H1 (cell line): ENCODE results near the gene OR2T5. TPM values are rescaled to one million over a fixed set of nuclear protein-coding genes. Genes with fewer than 3 reads are reported as not detected.
"Not testable (repeated sequence)": the region's sequence is repeated elsewhere in the genome, so short reads cannot be mapped to it uniquely, and the experiment has no call there.

Experiments
- CTCF ChIA-PET: fragments of 300-600 bp; sonication (Branson Sonifier 250); formaldehyde crosslinking; loops from one replicate; lab custom pipeline; 2021; ENCODE audit not compliant: partially characterized antibody; lab: Charles Lee
- POLR2A ChIA-PET: fragments of 300-600 bp; sonication (Branson Sonifier 250); formaldehyde crosslinking; loops from one replicate; lab custom pipeline; 2021; ENCODE audit warnings: inconsistent platforms; ENCODE audit not compliant: partially characterized antibody; lab: Charles Lee
- DNase-seq, 2 experiments: peaks; one replicate each; pipeline versions ENCODE4 v3.0.0 to v3.0.0-alpha.2; 2010 to 2022; ENCODE audit warnings: low spot score in 2 of 2, low read depth in 1 of 2, mixed read lengths in 1 of 2
- FAIRE-seq: peaks from 2 replicates; lab custom pipeline; 2011; peaks lifted over from hg19 to GRCh38; lab: Jason Lieb, UNC
- H2AFZ ChIP-seq: 2 replicates; pipeline ENCODE4 v1.8.1; 2012; ENCODE audit warnings: low read length, inconsistent platforms
- H2AK5ac ChIP-seq: 2 replicates; pipeline ENCODE4 v1.6.1; 2013; ENCODE audit warnings: low read depth, low read length
- H2BK120ac ChIP-seq: replicated peaks from 2 replicates; pipeline ENCODE3; 2013; ENCODE audit warnings: low read depth, low read length, inconsistent platforms
- H2BK12ac ChIP-seq: 2 replicates; pipeline ENCODE4 v1.6.1; 2013; ENCODE audit warnings: low read depth, low read length
- H2BK15ac ChIP-seq: 2 replicates; pipeline ENCODE4 v1.6.1; 2013; ENCODE audit warnings: low read length
- H2BK20ac ChIP-seq: 2 replicates; pipeline ENCODE4 v1.6.1; 2013; ENCODE audit warnings: low read length
- H2BK5ac ChIP-seq: 2 replicates; pipeline ENCODE4 v1.6.1; 2013; ENCODE audit warnings: low read depth, low read length
- H3K14ac ChIP-seq: 2 replicates; pipeline ENCODE4 v1.6.1; 2013; ENCODE audit warnings: inconsistent platforms; ENCODE audit not compliant: insufficient read length
- H3K18ac ChIP-seq: 2 replicates; pipeline ENCODE4 v1.6.1; 2013; ENCODE audit warnings: low read length; ENCODE audit errors: extremely low read depth
- H3K23ac ChIP-seq: 2 replicates; pipeline ENCODE4 v1.6.1; 2013; ENCODE audit warnings: inconsistent platforms; ENCODE audit not compliant: insufficient read length
- H3K23me2 ChIP-seq: 2 replicates; pipeline ENCODE4 v1.6.1; 2013; ENCODE audit warnings: low read depth, low read length
- H3K27ac ChIP-seq: 2 replicates; pipeline ENCODE4 v1.6.1; 2011; ENCODE audit warnings: low read depth, low read length, inconsistent platforms
- H3K27me3 ChIP-seq, 4 experiments: replicated peaks in 1 of 4; 1 replicate in 1 of 4; 2 replicates in 3 of 4; pipeline versions ENCODE4 v1.6.1 to v1.8.1; 2011 to 2013; ENCODE audit warnings: low read length in 3 of 4, mild to moderate bottlenecking in 3 of 4, inconsistent platforms in 2 of 4, mixed read lengths in 2 of 4, moderate library complexity in 1 of 4; ENCODE audit not compliant: control insufficient read depth in 3 of 4, insufficient read depth in 3 of 4; ENCODE audit errors: extremely low read depth in 1 of 4
- H3K36me3 ChIP-seq, 4 experiments: 2 replicates each; pipeline versions ENCODE4 v1.6.1 to v1.8.1; 2011 to 2013; ENCODE audit warnings: mild to moderate bottlenecking in 4 of 4, low read length in 3 of 4, moderate library complexity in 2 of 4, control low read depth in 1 of 4, inconsistent platforms in 1 of 4; ENCODE audit not compliant: insufficient read depth in 4 of 4, control insufficient read depth in 2 of 4
- H3K4ac ChIP-seq: replicated peaks from 2 replicates; pipeline ENCODE3; 2013; ENCODE audit warnings: low read length, low read depth, mixed read lengths, inconsistent platforms; ENCODE audit not compliant: insufficient read length
- H3K4me1 ChIP-seq, 4 experiments: replicated peaks in 1 of 4; 1 replicate in 1 of 4; 2 replicates in 3 of 4; pipeline versions ENCODE4 v1.6.1 to v1.8.1; 2011 to 2013; ENCODE audit warnings: low read length in 3 of 4, inconsistent platforms in 2 of 4, mixed read lengths in 1 of 4; ENCODE audit not compliant: insufficient read depth in 4 of 4, control insufficient read depth in 3 of 4
- H3K4me2 ChIP-seq, 2 experiments: 2 replicates each; pipeline versions ENCODE4 v1.6.1 to v1.8.1; 2011 to 2013; ENCODE audit warnings: low read depth in 2 of 2, low read length in 2 of 2, control low read depth in 1 of 2, inconsistent platforms in 1 of 2, mild to moderate bottlenecking in 1 of 2; ENCODE audit not compliant: insufficient read depth in 1 of 2
- H3K4me3 ChIP-seq, 4 experiments: fragments of 200-600, 300-600 bp in 1 of 4; sonication (generic), shearing (Covaris generic), sonication (Bioruptor Twin) in 1 of 4; 2 replicates each; pipeline versions ENCODE4 v1.5.1 to v1.8.1; 2011 to 2016; ENCODE audit warnings: low read length in 4 of 4, low read depth in 3 of 4, control low read depth in 2 of 4, inconsistent platforms in 2 of 4, mild to moderate bottlenecking in 2 of 4, mixed read lengths in 1 of 4, moderate library complexity in 1 of 4; ENCODE audit not compliant: insufficient read depth in 2 of 4; ENCODE audit errors: extremely low read depth in 1 of 4
- H3K56ac ChIP-seq: replicated peaks from 2 replicates; pipeline ENCODE3; 2013; ENCODE audit warnings: low read depth, mild to moderate bottlenecking, mixed read lengths, low read length, inconsistent platforms; ENCODE audit not compliant: insufficient read length
- H3K79me1 ChIP-seq: 2 replicates; pipeline ENCODE4 v1.6.1; 2013; ENCODE audit warnings: low read depth, low read length, control low read depth
- H3K79me2 ChIP-seq, 2 experiments: 2 replicates each; pipeline versions ENCODE4 v1.6.1 to v1.8.1; 2012 to 2013; ENCODE audit warnings: low read length in 2 of 2, mild to moderate bottlenecking in 2 of 2, inconsistent platforms in 1 of 2; ENCODE audit not compliant: insufficient read depth in 2 of 2, control insufficient read depth in 1 of 2
- H3K9ac ChIP-seq, 4 experiments: replicated peaks in 1 of 4; 1 replicate in 1 of 4; 2 replicates in 3 of 4; pipeline versions ENCODE4 v1.6.1 to v1.8.1; 2011 to 2013; ENCODE audit warnings: low read depth in 3 of 4, low read length in 3 of 4, control low read depth in 2 of 4, mild to moderate bottlenecking in 2 of 4, moderate library complexity in 2 of 4, inconsistent platforms in 1 of 4; ENCODE audit errors: extremely low read depth in 1 of 4
- H3K9me3 ChIP-seq, 2 experiments: 2 replicates each; pipeline versions ENCODE4 v1.6.1 to v1.8.1; 2012 to 2013; ENCODE audit warnings: mild to moderate bottlenecking in 2 of 2, moderate library complexity in 2 of 2, control low read depth in 1 of 2, inconsistent platforms in 1 of 2, low read depth in 1 of 2, low read length in 1 of 2, mixed read lengths in 1 of 2; ENCODE audit not compliant: insufficient read depth in 2 of 2
- H4K20me1 ChIP-seq, 2 experiments: replicated peaks in 1 of 2; 2 replicates each; pipeline versions ENCODE3 to v1.8.1; 2011 to 2013; ENCODE audit warnings: inconsistent platforms in 2 of 2, low read length in 2 of 2, mild to moderate bottlenecking in 1 of 2; ENCODE audit not compliant: insufficient read depth in 2 of 2, control insufficient read depth in 1 of 2
- H4K5ac ChIP-seq: 2 replicates; pipeline ENCODE4 v1.6.1; 2013; ENCODE audit warnings: low read length, low read depth, mixed read lengths, inconsistent platforms; ENCODE audit not compliant: insufficient read length
- H4K8ac ChIP-seq: 2 replicates; pipeline ENCODE4 v1.8.0; 2013; ENCODE audit warnings: mild to moderate bottlenecking, moderate library complexity, low read length, inconsistent platforms; ENCODE audit not compliant: insufficient read depth; ENCODE audit errors: extremely low read depth
- H4K91ac ChIP-seq: replicated peaks from 2 replicates; pipeline ENCODE3; 2013; ENCODE audit warnings: low read length, mixed read lengths, inconsistent platforms; ENCODE audit not compliant: insufficient read length
- polyA plus RNA-seq, 7 experiments: library from polyadenylated mRNA; depleted of rRNA in 3 of 7; stranded (reverse) in 5 of 7; unstranded in 2 of 7; fragments of >200 nt in 5 of 7; fragments of 200-250 nt in 2 of 7; gene quantifications; 1 replicate in 5 of 7; 2 replicates in 1 of 7; 4 replicates in 1 of 7; pipeline versions ENCODE4 v1.2.1 to v1.2.3, GENCODE V29; 2011 to 2013; ENCODE audit warnings: missing spikeins in 2 of 7, mixed read lengths in 2 of 7
- total RNA-seq: library from RNA; stranded (reverse); fragmentation: NEBNext Ultra II Directional; extraction: Animal tissue kit (Norgen Biotek cat#: 25700); gene quantifications from 2 replicates; pipeline ENCODE4 v1.2.1, GENCODE V29; 2021

Gene OR2T5
- total and polyA plus RNA-seq, 2 of the 8 experiments (the other 6 are each of a cell fraction or from before 2014, with no cell fraction given) = not detected

DNA sequence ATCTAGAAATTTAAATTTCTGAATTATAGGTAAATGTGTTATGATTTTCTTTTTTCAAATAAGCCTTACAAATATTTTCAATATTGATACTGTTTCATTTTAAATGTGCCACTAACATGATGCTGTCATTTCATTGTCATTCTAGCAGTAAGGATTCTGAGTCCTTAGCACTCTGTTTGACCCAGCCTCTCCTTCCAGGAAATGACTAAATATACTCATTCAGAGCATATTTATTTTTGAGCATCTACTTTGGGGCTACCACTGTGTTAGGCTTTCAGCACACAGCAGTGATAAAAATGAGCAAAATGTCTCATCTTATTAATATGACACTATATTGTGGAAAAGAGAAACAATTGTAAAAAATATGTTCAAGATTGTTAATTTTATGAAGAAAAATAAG, 21.8 kb downstream of the OR2T5 start:
- CTCF ChIA-PET, H4K5ac ChIP-seq, H2BK12ac ChIP-seq, H4K8ac ChIP-seq, H3K23ac ChIP-seq, H2AFZ ChIP-seq, H3K9me3 ChIP-seq, H3K18ac ChIP-seq, H3K4me1 ChIP-seq, H2BK5ac ChIP-seq, DNase-seq, H3K36me3 ChIP-seq, H2BK20ac ChIP-seq, H3K79me2 ChIP-seq, H3K27ac ChIP-seq, H3K79me1 ChIP-seq, H3K56ac ChIP-seq, POLR2A ChIA-PET, H3K4me3 ChIP-seq, H4K20me1 ChIP-seq, H3K27me3 ChIP-seq, FAIRE-seq, H3K23me2 ChIP-seq, H3K9ac ChIP-seq, H3K4ac ChIP-seq, H2BK120ac ChIP-seq, H3K4me2 ChIP-seq, H2AK5ac ChIP-seq, H3K14ac ChIP-seq, H2BK15ac ChIP-seq, H4K91ac ChIP-seq: not testable (repeated sequence)
